ENCODE results near the gene IL17D.

DNA sequence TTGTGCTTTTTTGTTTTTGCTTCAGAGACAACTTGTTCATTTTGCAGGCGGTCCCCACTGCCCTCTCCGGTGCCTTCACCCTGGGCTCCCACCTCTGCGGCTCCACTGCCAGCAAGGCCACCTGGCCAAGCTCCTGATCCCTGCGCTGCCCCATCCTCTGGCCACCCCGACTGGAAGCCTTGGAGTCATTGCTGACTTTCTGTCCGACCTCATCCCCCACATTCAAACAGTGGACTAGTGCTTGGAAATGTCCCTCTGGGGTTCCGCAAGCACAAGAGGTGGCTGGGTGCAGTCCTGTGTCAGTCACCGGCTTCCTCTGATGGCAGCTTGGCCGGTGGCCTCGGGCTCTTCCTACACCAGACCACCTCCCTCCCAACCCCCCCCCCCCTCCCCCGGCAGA, 17.0 kb downstream of the IL17D start:
- no peak for TF ChIP-seq CTCF (IDR thresholded peaks at IDR 0.05)
- no peak for TF ChIP-seq POLR2A (IDR thresholded peaks at IDR 0.05)
- TF ChIP-seq POLR2AphosphoS5 (IDR thresholded peaks at IDR 0.05) = no peak
